ENCODE data around the gene MERTK. TPM values are rescaled to one million over a fixed set of nuclear protein-coding genes. Genes with fewer than 3 reads are reported as not detected.
"Not testable (repeated sequence)": the region's sequence is repeated elsewhere in the genome, so short reads cannot be mapped to it uniquely, and the experiment has no call there.

Gene MERTK
- total RNA-seq, 1 experiment from 2014 or later: 1.1 TPM

DNA sequence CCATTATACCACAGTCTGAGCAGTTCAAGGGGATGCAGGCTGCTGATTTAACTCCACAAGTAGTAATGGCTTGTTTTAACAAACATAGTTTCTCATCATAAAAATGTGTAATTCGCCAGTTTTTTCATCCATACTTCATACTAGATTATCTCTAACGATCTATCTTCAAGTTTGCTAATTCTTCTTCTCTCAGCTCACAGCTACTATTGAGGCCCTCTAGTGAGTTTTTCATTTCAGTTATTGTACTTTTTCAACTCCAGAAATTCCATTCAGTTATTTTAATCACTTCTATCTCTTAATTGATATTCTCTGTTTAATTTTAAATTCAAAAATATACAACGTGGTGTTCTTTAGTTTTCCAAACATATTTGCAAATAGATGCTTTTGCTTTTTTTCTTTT is 136.5 kb downstream of the MERTK start:
- DNase-seq (ENCODE audit: extremely low read depth, low read depth): no peak

DNA sequence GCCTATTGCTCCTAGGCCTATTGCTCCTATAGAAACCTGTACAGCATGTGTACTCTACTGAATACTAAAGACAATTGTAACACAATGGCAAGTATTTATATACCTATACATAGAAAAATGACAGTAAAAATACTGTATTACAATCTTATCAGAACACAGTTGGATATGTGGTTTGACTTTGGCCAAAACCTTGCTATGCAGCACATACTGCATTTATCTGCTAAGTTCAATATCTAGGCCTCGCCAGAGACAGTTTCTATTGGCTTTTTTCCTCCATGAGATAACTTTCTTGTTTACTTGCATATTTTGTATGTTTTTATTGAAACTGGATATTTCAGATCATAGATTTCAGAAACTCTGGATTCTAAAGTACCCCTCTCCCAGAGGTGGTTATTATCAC is 137.4 kb downstream of the MERTK start:
- DNase-seq (ENCODE audit: extremely low read depth, low read depth): no peak

DNA sequence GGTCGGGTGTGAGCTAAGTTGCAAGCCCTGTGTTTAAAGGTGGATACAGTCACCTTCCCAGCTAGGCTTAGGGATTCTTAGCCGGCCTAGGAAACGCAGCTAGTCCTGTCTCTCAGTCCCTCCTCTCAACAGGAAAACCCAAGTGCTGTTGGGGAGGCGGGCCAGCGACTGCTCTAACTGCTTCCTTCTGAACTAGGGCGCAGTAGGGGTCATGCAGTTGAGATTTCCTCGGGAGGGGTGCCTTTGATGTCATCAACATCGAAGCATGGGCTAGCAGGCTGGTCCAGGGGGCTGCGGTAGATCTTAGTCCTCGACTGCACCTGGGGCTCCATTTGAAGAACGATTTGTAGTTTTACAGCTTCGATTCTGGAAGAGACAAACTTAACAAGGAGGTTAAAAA is 141.1 kb downstream of the MERTK start:
- not testable (repeated sequence) for DNase-seq (ENCODE audit: extremely low read depth, low read depth)

DNA sequence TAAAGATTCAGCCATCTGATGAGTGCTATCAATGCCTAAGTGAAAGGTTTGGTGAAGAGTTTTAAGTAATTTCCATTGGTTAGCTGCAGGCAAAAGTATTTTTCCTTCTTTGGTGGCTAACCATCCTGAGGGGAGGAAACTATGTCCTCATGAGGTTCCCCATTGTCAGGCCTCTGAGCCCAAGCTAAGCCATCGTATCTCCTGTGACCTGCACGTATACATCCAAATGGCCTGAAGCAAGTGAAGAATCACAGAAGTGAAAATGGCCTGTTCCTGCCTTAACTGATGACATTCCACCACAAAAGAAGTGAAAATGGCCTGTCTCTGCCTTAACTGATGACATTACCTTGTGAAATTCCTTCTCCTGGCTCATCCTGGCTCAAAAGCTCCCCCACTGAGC is 141.7 kb downstream of the MERTK start:
- DNase-seq (ENCODE audit: extremely low read depth, low read depth): not testable (repeated sequence)

DNA sequence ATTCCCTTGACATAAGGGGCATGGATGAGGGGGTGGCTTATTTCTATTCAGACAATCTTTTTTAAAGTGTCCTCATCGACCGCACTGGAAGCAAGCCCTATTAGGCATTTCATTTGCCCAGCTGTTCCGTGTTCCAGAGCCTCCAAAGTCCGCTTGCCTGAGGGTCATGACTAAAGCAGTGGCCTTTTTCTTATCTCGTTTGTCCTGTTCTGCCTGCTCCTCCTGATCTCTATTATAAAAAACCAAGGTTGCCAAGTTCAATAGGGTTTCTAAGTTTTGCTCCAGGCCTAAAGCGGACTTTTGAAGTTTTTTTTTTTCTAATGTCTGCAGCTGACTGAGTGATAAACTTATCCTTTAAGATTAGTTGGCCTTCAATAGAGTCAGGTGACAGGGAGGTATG is 143.1 kb downstream of the MERTK start:
- DNase-seq (ENCODE audit: extremely low read depth, low read depth): not testable (repeated sequence)

DNA sequence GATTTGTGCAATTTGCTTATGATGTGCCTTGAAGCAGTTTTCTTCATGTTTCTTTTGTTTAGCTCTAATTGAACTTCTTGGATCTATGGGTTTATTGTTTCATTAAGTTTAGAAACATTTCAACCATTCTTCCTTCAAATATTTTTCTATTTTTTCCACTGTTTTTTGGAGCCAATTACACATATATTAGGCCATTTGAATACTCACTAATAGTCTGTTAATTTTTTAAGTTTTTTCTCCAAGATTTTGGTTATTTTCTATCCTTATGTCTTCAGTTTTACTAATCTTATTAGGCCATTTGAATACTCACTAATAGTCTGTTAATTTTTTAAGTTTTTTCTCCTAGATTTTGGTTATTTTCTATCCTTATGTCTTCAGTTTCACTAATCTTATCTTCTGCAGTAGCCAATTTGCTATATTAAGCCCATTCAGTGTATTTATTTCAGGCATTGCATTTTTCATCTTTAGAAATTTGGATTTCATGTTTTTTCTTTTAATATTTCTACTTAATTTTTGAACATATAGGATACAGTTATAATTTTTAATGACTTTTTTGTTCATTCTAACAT is 147.1 kb downstream of the MERTK start:
- DNase-seq (ENCODE audit: extremely low read depth, low read depth): no peak

DNA sequence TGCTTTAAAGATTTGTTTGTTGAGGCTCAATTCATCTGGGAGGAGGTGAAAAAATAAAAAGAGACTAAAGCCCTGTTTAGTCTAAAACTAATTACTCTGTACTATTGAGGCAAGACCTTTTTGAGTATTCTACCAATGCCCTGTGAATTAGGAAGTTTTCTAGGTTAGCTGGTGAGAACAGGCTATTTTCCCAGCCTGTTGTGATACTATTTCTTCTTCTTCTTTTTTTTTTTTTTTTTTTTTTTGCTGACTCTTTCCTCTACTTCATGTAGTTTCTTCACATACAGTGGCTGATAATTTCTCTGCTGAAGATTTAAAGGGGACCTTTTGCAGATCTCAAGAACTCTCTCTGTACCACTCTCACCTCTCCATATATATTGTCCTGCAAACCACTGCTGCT is 147.8 kb downstream of the MERTK start:
- DNase-seq (ENCODE audit: extremely low read depth, low read depth): no peak

DNA sequence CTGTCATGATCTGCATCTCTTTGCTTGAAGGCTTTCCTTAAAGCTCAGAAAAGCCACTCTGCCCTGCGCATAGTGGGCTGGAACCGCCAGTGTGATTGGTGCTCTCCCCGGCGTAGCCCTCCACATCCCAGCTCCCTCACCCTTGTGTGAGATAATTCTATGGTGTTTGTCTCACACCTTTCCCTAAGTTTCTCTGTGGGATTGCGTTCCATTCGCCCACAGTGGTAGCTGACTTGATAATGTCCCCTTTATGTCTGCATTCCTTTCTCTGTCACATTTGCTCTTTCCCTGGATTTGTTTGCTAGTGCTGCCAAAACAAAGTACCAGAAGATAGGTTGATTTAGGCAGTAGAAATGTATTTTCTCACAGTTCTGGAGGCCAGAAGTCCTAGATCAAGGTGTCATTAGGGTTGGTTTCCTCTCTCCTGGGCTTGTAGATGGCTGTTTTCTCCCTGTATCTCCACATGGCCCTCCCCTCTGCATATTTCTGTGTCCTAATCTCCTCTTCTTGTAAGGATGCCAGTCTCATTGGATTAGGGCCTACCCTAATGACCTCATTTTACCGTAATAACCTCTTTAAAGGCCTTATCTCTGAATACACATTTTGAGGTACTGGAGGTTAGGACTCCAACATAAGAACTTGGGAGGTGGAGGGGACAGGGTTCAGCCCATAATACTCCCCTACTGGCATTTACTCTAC is 149.3 kb downstream of the MERTK start:
- DNase-seq (ENCODE audit: extremely low read depth, low read depth): no peak

DNA sequence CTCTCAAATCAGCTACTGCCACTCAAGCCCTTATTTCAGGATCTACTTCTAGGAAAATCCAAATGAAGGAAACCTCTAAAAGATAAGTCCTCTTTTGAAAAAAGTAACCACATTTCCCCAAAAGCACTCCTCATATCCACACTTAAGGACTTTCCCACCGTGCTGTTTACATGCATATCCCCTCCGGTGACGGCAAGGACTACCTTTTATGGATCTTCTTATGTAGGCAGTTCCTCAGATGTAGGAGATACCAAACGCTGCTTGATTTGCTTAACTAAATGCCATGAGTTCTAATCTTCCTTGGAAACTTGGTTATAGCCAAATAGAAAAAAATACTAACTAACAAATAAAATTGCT is 149.8 kb downstream of the MERTK start:
- DNase-seq (ENCODE audit: extremely low read depth, low read depth): no peak

DNA sequence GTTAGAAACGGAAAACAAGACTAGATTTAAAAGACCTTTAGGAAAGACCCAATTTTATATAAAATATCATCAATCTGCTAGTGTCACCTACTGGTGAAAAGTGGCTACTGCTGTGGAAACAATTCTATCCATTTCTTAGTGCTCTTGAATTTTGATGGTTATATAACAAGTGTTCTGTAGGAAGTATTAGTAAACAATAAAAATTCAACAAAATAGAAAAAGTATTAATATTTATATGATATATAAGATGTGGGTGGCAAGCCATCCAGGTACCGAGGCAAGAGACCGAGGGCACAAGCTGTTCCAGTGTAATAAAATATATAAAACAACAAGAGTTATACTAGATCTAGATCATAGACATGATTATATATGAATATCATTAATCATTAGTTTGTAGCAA is 150.5 kb downstream of the MERTK start:
- DNase-seq (ENCODE audit: extremely low read depth, low read depth): peak; percentile 44

DNA sequence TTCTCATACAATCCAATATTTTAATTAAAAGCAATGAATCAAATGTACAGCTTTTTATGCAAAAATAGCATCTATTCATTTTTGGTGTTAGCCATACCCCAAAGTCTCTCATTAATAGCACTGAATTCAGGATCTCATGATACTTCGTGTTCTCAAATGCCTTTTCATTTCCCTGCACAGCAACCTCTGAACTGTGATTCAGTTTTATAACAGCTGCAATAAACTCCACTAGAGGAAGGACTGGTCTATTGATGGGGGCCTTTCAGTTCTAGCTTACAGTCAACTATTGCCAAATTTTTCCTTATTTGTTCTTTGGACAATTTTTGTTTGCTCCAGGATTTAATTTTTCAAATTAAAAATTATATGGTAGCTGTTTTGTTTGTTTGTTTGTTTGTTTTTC is 151.9 kb downstream of the MERTK start:
- DNase-seq (ENCODE audit: extremely low read depth, low read depth): no peak

DNA sequence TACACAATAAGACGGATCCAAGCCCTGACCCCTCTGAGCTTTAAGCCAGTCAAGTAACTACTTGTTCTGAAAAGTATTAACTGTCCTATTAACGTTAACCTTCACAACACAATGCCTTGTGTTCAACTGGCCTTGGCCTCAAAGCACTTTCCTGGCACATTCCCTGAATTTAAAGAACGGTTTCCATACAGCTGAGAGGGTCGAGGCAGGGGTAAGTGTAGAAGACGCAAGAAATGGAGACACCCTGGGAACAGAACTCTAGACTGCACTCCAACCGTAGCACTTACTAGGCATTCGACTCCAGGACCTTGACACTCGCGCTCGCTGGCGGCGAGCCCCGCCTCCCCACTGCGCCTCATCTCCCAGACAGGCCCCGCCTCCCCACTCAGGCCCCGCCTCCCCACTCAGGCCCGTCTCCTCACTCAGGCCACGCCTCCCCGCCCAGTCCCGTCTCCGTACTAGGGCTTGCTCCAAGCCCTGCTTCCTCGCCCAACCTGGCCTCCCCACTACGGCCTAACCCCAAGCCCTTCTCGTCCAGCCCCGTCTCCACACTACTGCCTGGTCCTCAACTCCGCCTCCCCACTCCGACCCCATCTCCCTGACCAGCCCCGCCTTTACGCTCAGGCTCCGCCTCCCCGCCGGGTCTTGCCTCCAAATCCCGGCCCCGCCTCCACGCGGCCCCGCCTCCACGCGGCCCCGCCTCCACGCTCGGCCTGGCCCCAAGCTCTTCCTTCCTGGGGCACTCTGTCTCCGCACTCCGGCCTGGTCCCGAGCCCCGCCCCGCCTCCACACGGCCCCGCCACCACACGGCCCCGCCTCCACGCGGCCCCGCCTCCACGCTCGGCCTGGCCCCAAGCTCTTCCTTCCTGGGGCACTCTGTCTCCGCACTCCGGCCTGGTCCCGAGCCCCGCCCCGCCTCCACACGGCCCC is 155.8 kb downstream of the MERTK start:
- DNase-seq (ENCODE audit: extremely low read depth, low read depth): peak; percentile 90

DNA sequence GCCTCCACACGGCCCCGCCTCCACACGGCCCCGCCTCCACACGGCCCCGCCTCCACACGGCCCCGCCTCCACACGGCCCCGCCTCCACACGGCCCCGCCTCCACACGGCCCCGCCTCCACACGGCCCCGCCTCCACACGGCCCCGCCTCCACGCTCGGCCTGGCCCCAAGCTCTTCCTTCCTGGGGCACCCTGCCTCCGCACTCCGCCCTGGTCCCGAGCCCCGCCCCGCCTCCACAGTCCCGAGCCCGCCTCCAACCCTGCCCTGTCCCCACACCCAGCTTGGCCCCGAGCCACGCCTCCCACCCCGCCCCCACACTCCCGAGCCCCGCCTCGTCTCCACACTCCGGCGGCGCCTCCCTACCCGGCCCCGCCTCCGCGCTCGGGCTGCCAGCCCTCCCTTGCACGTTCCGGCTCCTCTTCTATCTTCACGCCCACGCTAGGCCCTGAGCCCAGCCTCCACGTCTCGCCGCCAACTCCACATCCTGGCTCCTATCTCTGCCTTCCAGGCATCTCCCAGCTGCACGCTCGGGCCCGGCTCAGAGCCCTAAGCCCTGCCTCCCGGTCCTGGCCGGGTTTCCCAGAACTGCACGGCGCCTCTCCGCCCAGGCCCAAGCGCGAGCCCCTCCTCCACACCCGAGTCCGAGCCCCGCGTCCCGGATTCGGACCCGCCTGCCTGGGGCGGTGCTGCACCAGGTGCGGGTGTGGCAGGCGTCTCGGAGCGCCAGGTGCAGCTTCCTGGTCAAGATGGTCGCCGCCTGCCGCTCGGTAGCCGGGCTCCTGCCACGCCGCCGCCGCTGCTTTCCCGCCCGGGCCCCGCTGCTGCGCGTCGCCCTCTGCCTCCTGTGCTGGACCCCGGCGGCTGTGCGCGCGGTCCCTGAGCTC is 156.7 kb downstream of the MERTK start, which contains the start of gene TMEM87B:
TMEM87B (plus strand) TSS at position 423 of the 883 bp plus-strand sequence; CDS start at position 746, 323 bp downstream.
- peak; percentile 96 for DNase-seq (ENCODE audit: extremely low read depth, low read depth)

DNA sequence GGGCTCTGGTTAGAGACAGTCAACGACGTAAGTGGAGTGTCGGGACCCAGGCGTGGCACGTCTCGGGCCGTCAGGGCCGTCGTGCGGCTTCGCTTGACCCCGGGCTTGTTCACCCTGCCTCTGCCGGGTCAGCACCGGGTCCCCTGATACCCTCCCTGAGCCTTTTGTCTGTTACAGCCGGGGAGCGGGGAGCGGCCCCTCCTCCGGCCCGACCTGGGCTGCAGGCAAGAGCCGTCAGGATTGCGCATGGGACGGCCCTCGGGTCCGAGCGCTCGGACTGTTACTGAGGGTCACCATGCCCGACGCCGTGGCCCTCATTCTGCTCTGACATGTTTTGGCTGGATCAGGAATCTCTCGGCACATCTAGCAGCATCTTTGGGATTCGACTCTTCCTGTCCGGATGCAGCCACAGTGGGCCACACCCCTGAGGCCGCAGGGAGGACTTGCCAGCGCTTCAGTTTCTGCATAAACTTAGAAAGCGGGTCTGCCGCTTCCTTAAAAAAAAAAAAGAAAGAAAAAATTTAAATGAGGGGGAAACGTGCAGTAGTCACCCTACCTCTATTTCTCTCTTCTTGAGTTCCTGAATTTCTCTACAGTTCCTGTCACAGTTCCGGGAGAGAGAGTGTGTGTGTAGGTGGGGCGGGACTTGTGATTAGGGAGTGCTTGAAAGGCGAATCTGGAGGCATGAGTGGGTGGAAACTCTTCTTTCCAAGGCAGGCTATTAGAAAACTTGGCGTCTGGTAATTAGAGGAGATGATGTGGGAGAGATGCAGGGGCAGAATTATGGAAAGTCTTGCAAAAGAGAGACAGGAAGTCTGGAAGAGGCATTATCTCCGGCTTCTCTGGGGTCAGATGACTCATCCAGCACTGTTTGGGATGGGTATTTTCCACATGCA is 157.6 kb downstream of the MERTK start:
- DNase-seq (ENCODE audit: extremely low read depth, low read depth): peak; percentile 28

DNA sequence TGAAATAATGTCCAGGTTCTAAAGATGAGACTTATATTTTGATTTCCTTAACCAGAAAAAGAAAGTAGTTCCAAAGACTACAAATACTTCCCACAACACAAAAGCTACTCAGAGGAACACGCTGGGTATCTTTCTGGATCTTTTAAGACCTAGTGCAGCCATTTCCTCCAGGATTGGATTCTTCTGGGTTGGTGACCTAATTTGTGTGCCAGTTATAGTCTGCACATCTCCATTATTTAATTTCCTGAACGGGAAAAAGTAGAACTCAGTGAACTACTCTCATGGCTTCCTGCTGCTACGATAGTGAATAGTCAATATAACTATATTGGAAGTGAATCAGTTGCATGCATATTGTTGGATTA is 158.2 kb downstream of the MERTK start:
- DNase-seq (ENCODE audit: extremely low read depth, low read depth): no peak

DNA sequence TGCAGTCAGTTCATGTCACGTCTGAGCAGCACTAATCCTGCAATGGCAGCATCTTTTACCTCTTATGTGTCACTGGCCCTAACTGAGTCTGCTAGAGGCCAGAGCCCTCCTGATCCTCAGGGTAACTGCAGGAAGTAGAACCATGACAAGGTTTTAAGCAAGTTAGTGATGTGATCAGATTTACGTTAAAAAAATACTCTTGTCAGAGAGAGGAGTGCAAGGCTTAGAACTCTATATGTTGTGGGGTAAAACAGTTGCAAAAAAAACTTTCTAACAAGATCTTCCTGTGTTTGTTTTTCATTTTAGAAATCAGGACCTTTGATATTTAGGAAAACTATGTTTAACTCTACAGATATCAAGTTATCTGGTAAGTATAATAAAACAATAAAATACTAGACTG is 161.3 kb downstream of the MERTK start:
- no peak for DNase-seq (ENCODE audit: extremely low read depth, low read depth)

DNA sequence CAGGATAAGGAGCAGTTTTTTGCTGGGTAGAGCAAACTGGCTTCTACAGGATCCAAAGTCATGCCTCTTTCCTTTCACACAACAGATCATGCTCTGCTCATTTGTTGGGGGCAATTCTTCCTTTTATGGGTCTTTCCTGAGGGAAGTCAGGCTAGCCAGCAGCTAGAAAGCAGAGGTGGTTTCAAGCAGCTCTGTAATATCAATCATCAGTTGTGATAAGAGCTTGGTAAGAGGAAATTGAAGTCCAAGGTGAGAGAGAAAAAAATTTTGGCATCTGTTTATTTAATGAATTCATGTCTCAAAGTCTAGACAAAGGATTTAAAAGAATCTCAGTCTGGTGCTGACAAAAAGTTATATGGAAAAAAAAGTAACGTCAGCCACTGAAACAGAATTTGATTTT is 162.9 kb downstream of the MERTK start:
- no peak for DNase-seq (ENCODE audit: extremely low read depth, low read depth)

DNA sequence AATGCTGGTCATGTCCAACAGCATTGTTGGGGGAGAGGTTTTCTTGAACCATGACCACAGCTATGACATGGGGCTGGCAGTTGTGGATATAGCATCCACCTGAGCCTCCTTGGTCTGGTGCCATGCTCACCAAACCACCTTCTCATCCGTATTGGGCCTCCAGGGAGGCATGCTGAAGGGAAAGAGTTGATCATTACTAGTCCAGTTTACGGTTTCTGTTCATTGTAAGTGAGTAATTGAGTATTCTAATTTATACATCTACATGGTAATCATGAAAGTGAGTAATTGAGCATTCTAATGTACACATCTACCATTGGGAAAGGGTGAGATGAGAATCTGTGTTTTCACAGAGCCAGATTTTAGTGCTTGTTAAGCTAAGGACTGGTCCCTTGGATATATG is 163.4 kb downstream of the MERTK start:
- no peak for DNase-seq (ENCODE audit: extremely low read depth, low read depth)

DNA sequence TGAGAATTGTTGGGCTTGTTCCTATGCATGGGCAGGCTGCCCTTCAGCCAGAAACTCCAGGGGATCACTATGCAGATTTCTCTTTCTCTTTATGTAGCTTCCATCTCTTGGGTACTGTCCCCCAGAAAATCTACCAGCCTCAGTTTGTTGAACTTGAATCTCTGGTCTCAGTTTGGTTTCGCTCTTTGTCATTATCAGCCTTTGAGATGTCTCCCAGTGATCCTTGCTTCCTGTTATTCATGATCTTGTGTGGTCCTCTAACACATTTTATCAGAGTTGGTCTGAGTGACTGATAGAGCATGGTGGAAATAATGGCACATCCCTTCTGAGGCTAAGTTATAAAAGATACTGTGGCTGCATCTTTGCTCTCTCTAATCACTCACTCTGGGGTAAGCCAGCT is 164.5 kb downstream of the MERTK start:
- no peak for DNase-seq (ENCODE audit: extremely low read depth, low read depth)

DNA sequence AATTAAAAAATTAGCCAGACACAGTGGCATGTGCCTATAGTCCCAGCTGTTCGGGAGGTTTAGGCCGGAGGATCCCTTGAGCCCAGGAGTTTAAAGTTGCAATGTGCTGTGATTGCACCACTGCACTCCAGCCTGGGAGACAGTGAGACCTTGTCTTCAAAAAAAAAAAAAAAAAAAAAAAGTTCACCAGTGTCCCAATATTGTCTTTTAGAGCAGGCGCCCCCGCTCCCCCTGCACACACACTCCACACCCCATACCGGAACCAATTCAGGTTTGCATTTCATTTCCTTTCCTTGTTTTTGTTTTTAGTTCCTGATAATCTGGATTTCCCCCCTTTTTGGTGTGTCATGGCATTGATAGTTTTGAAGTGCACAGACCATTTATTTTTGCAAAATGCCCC is 167.1 kb downstream of the MERTK start:
- no peak for DNase-seq (ENCODE audit: extremely low read depth, low read depth)
